ENCODE measurements around the gene CASZ1. TPM values are rescaled to one million over a fixed set of nuclear protein-coding genes. Genes with fewer than 3 reads are reported as not detected.

CASZ1 gene
- total RNA-seq, 2 donors from 2014 or later: 1.6 to 1.8 TPM

DNA sequence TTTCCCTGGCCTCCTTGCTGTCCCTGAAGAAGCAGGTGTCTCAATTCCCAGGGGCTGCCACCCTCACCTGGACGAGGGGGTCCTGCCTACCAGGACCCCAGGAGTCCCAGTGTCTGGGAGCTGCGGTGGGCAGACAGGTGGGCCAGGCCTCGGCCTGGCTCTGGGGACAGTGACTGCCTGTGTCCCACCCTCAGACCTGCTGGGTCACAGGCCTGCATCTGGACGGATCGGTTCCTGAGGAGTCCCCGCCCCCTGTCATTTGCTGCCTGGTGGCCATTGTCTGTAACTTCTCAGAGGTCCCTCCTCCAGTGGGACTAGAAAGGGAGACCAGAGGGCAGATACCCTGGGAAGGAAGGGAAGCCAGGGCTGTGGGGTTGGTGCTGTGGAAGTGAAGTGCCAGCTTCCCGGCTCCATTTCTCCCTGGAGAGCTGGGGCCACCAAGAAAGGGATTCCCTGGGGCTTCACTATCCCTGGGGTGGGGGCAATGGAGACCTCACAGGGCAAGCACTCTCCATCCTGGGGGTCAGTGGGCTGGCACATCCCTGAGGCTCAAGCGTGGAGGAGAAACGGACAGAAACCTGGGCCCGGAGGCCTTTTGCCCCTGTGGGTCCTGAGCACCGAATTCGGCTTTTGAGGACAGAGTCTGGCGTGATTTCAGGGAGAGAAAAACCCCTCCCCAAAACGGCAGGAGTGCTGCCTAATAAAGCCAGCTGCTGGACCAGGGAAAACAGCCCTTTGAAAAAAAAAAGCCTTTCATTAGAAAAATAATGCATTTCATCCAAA lies 164.4 kb downstream of the CASZ1 start:
- no peaks in the 10 kb centered on the region for H3K9me3 Mint-ChIP-seq
- H3K36me3 Mint-ChIP-seq: no peaks in the 10 kb centered on the region
- DNase-seq (ENCODE audit: low spot score in 2 of 2) (no peak), ATAC-seq (no peak)
- peak overlapping the region; percentile 65 to 67 for H3K27ac Mint-ChIP-seq

- H3K27ac Mint-ChIP-seq: peak overlapping the region in 1 of 2 donors; percentile 67
- H3K9me3 Mint-ChIP-seq: no peaks in the 10 kb centered on the region
- H3K36me3 Mint-ChIP-seq: no peaks in the 10 kb centered on the region
- ATAC-seq (no peak), DNase-seq (ENCODE audit: low spot score in 2 of 2) (no peak)
Observed at GRCh38 chr1:10631121-10631810, 165.2 kb downstream of the CASZ1 start.

GRCh38 chr1:10630661-10631120 lies 165.8 kb downstream of the CASZ1 start:
- ATAC-seq (no peak), DNase-seq (ENCODE audit: low spot score in 2 of 2) (no peak)
- Mint-ChIP-seq H3K36me3 (no peaks in the 10 kb centered on the region), H3K27ac (no peak overlapping the region), H3K9me3 (no peaks in the 10 kb centered on the region)

GRCh38 chr1:10629816-10630571 lies 166.5 kb downstream of the CASZ1 start:
- no peak for ATAC-seq
- DNase-seq (ENCODE audit: low spot score in 2 of 2): no peak
- no peaks in the 10 kb centered on the region for H3K9me3 Mint-ChIP-seq
- H3K27ac Mint-ChIP-seq: no peak overlapping the region
- no peaks in the 10 kb centered on the region for H3K36me3 Mint-ChIP-seq

DNA sequence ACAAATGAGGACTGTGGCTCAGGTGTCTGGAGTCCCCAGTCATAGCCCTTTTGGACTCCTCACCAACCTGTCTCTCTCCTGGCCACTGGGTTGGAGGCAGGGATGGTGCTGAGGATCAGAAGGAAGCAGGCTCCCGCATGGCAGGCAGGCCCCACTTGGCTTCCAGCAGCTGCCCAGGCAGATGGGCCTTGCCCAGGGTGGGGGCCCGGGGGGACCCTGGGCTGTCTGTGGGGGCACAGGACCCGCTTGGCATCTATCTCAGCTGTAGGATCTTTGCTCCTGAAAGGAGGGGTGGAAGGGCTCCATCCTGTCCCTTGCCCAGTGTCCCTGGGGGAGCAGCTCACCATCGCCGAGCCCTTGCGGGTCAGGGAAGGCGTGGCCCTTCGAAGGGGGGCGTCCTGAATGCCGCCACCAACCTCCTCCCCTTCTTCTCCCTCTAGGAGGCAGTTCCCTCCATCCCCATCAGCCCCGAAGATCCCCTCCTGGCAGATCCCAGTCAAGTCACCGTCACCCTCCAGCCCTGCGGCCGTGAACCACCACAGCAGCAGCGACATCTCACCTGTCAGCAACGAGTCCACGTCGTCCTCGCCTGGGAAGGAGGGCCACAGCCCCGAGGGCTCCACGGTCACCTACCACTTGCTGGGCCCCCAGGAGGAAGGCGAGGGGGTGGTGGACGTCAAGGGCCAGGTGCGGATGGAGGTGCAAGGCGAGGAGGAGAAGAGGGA lies 167.2 kb downstream of the CASZ1 start:
- DNase-seq (ENCODE audit: low spot score in 2 of 2): no peak
- no peak overlapping the region for H3K27ac Mint-ChIP-seq
- ATAC-seq: no peak
- no peaks in the 10 kb centered on the region for H3K36me3 Mint-ChIP-seq
- H3K9me3 Mint-ChIP-seq: no peaks in the 10 kb centered on the region

DNA sequence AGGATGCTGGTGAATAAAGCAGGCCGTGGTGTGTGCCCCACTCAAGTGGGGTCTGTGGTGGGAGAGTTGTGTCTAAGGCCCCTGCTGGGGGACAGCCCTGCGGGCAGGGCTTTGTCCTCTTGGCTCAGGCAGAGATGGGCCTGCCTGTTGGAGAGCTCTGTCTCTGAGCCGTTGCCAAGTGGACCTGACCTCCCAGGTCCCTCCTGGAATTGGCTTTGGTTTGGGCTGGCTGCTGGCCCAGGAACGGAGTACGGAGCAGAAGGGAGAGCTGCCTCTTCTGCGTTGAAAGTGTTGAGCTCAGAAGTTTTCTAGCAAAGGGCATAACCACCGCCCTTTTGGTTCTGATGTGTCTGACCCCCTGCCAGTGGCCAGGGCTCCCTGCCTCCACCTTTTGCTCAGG lies 167.8 kb downstream of the CASZ1 start:
- Mint-ChIP-seq H3K9me3 (no peaks in the 10 kb centered on the region), H3K27ac (peak overlapping the region in 1 of 2 donors; percentile 47), H3K36me3 (no peaks in the 10 kb centered on the region)
- no peak for ATAC-seq
- DNase-seq (ENCODE audit: low spot score in 2 of 2): no peak

DNA sequence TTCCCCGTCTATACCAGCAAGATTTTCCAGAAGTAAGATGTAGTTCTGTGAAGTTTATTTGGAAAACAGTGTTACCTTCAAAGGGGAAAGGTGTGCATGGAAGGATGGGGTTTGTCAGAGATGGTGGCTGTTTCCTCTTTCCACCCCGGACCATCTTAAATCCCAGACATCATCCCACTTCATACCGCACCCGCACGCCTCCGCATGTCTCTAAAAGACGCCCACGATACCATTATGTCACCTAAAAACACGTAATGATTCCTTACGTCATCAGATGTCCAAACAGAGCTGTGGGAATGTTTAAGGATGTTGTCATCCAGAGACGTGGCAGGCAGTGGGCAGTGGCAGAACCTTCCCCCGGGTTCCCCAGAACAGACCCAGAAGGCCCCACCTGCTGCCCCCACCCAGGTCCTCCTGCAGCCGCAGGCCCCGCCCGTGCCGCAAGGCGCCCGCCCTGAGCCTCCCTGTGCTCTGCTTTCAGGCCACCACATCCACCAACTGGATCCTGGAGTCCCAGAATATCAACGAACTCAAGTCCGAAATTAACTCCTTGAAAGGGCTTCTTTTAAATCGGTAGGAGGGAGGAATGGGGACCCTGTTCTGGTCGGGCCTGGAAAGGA lies 169.5 kb downstream of the CASZ1 start:
- Mint-ChIP-seq H3K27ac (no peak overlapping the region), H3K9me3 (no peaks in the 10 kb centered on the region), H3K36me3 (no peaks in the 10 kb centered on the region)
- no peak for ATAC-seq
- no peak for DNase-seq (ENCODE audit: low spot score in 2 of 2)

DNA sequence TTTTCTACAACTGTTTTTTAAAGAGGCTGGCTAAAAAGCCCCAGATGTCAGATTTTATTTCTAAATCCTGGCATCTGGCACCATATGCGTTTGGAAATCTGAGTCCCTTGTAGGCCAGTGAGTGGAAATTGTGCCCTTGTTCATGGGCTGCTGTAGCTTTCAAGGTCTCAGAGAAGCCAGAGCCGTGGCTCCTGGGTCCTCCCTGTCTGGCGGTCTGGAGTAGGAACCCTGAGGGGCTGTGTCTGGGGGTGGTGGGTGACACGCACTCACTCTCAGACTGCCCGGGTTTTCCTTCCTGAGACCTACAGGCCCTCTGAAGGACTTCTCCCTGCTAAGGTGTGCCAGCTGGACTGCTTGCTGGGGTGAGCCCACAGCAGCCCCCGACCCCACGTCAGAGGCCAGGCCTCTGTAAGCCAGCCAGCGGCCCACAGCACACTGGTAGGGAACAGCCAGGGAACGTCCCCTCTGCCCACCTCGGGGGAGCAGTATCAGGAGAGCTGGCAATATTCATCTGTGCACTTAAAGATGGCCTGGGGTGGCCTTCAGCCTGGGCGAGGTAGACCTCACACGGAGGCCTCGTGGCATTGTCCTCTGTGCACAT lies 170.2 kb downstream of the CASZ1 start:
- Mint-ChIP-seq H3K9me3 (no peaks in the 10 kb centered on the region), H3K27ac (no peak overlapping the region), H3K36me3 (no peaks in the 10 kb centered on the region)
- DNase-seq (ENCODE audit: low spot score in 2 of 2): no peak
- no peak for ATAC-seq

DNA sequence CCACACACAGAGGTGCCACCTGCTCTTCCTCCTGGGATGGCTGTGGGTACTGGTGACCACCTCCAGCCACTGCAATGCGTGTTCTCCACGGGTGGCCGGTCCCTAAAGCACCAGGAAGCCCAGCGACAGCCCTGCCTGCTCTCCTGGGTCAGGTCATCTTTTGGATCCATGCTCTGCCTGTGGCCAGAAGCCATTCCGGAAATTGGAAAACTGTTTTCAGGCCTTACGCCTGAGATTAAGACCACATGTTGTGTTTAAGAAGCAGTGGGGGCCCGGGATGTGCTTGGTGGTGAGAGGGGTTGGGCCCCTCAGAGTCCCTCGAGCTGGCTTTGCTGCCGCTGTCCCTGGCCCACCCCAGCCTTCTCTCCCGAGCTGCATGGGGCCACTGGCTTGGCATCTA lies 170.9 kb downstream of the CASZ1 start:
- Mint-ChIP-seq H3K36me3 (no peaks in the 10 kb centered on the region), H3K27ac (no peak overlapping the region), H3K9me3 (no peaks in the 10 kb centered on the region)
- ATAC-seq (no peak), DNase-seq (ENCODE audit: low spot score in 2 of 2) (no peak)

- Mint-ChIP-seq H3K27ac (no peak overlapping the region), H3K36me3 (no peaks in the 10 kb centered on the region), H3K9me3 (no peaks in the 10 kb centered on the region)
- DNase-seq (ENCODE audit: low spot score in 2 of 2) (no peak), ATAC-seq (no peak)
Observed at GRCh38 chr1:10625076-10625475, 171.4 kb downstream of the CASZ1 start.

DNA sequence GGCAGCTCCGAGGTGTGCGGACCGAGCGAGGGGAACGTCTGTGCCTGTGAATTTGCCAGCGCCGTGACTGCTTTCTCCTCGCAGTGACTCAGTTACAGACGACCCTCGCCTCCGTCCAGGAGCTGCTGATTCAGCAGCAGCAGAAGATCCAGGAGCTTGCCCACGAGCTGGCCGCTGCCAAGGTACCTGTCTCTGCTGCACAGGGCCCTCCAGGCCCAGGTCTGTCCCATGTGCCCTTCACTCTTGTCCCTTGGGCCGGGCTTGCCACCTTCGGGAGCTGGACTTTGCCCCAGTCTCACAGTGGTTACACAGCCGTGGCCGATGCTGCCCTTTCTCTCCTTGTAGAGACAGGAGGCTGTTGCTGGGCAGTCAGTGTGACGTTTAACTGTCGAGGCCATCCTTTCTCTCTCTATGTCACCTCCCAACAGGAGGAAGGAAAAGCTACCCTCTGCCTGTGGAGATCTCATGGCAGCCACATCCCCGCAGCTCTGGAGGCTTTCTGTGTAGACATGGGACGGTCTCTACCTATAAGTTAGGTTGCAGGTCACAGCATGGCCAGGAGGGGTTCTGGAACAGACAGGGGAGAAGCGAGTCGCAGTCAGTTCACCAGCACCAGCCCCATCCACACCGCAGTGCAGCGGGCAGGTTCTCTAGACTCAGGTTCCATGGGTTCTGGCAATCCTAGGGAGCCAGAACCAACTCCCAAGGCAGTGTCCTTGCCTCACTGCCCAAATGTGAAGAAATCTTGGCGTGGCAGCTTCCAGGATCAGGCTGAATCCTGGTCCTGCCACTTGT lies 172.0 kb downstream of the CASZ1 start:
- no peak for ATAC-seq
- no peaks in the 10 kb centered on the region for H3K36me3 Mint-ChIP-seq
- DNase-seq (ENCODE audit: low spot score in 2 of 2): no peak
- no peak overlapping the region for H3K27ac Mint-ChIP-seq
- H3K9me3 Mint-ChIP-seq: no peaks in the 10 kb centered on the region

- no peaks in the 10 kb centered on the region for H3K9me3 Mint-ChIP-seq
- no peak for ATAC-seq
Observed at GRCh38 chr1:10623686-10624145, 172.7 kb downstream of the CASZ1 start.

GRCh38 chr1:10622910-10623685 lies 173.3 kb downstream of the CASZ1 start:
- H3K9me3 Mint-ChIP-seq: no peaks in the 10 kb centered on the region
- H3K27ac Mint-ChIP-seq: no peak overlapping the region
- DNase-seq (ENCODE audit: low spot score in 2 of 2) (no peak), ATAC-seq (no peak)
- no peaks in the 10 kb centered on the region for H3K36me3 Mint-ChIP-seq

More at GRCh38 chr1:10623686-10624145, 172.7 kb downstream of the CASZ1 start:
- no peaks in the 10 kb centered on the region for H3K36me3 Mint-ChIP-seq
- no peak for DNase-seq (ENCODE audit: low spot score in 2 of 2)
- H3K27ac Mint-ChIP-seq: no peak overlapping the region

- Mint-ChIP-seq H3K9me3 (no peaks in the 10 kb centered on the region), H3K27ac (peak overlapping the region in 1 of 2 donors; percentile 20), H3K36me3 (no peaks in the 10 kb centered on the region)
- DNase-seq (ENCODE audit: low spot score in 2 of 2): peak in 1 of 2 donors; percentile 41
- no peak for ATAC-seq
Observed at GRCh38 chr1:10621906-10622305, 174.5 kb downstream of the CASZ1 start.
